ENCODE measurements around the gene ADAMTS2.

- no peak for TF ChIP-seq EZH2phosphoT487 (IDR thresholded peaks at IDR 0.05; ENCODE audit: insufficient read depth, low read depth)
- TF ChIP-seq EZH2 (IDR thresholded peaks at IDR 0.05; ENCODE audit: insufficient read depth, poor library complexity, severe bottlenecking): no peak
These were observed 42.2 kb upstream of the ADAMTS2 start for GRCh38 chr5:179387151-179388110.
